Pancreas (tissue), 10 donors: Measurements from ENCODE around the gene GALE. TPM values are rescaled to one million over a fixed set of nuclear protein-coding genes. Genes with fewer than 3 reads are reported as not detected.

Experiments used
- ATAC-seq, 4 donors: fragments of 200-7000 bp; cut with Tn5 transposase; one replicate each; pipeline versions ENCODE4 v1.8.0 to v1.9.1; 2020; ENCODE audit warnings: mild to moderate bottlenecking in 4 of 4, moderate library complexity in 4 of 4
- DNase-seq, 6 donors: peaks; one replicate each; pipeline ENCODE4 v3.0.0-alpha.2; 2020
- FAIRE-seq: peaks from 2 replicates; lab custom pipeline; 2012; peaks lifted over from hg19 to GRCh38; lab: Jason Lieb, UNC
- H3K27ac ChIP-seq, 4 donors: fragments of 200-600 bp; sonication (generic); 1 replicate in 3 of 4; 2 replicates in 1 of 4; pipeline versions ENCODE4 v1.5.0 to v1.8.0; 2020
- H3K27me3 ChIP-seq, 4 donors: fragments of 200-600 bp; one replicate each; pipeline ENCODE4 v1.8.0; 2021
- H3K36me3 ChIP-seq, 3 donors: fragments of 200-600 bp; sonication (generic) in 1 of 3; one replicate each; pipeline versions ENCODE4 v1.5.0 to v1.8.0; 2020 to 2021
- H3K4me1 ChIP-seq, 3 donors: fragments of 200-600 bp; one replicate each; pipeline ENCODE4 v1.8.0; 2021
- H3K4me3 ChIP-seq, 4 donors: fragments of 200-600 bp; sonication (generic) in 2 of 4; one replicate each; pipeline versions ENCODE4 v1.5.0 to v1.8.0; 2020 to 2021
- H3K9me3 ChIP-seq, 4 donors: fragments of 200-600 bp; one replicate each; pipeline ENCODE4 v1.8.0; 2021
- CTCF ChIP-seq, 4 donors: fragments of 200-600 bp; sonication (generic) in 3 of 4; IDR thresholded peaks; one replicate each; pipeline versions ENCODE4 v1.5.0 to v1.8.0; 2021; ENCODE audit warnings: antibody characterized with exemption in 4 of 4
- WGBS, 2 donors: extraction: QIAGEN DNeasy Blood & Tissue Kit; methylation state at CpG; one replicate each; pipeline ENCODE4 v1.1.7; 2013; 5-methylcytosine and 5-hydroxymethylcytosine counted together
- intact Hi-C, 3 donors: fragments of 100-400 bp; cut with DNase I; formaldehyde crosslinking; loops; one replicate each; pipeline versions ENCODE4 v1.11.1 to v1.14.2; 2022
- polyA plus RNA-seq, 2 donors: library from polyadenylated mRNA; stranded (reverse); fragments of 200-250 nt; gene quantifications; one replicate each; pipeline ENCODE4 v1.2.3, GENCODE V29; 2013
- total RNA-seq, 6 donors: library from RNA; stranded (reverse); fragmentation: NEBNext Ultra II Directional in 4 of 6; extraction: Animal tissue kit (Norgen Biotek cat#: 25700) in 4 of 6; gene quantifications; one replicate each; pipeline versions ENCODE4 v1.2.1 to v1.2.4, GENCODE V29; 2021 to 2023
- donor health status: healthy with polysubstance abuse.
- donor health status: DM: no; HTN: no; CAD: no; lungs with moderate emphysema.
- donor health status: DM: no; HTN: no; CAD: no.
- donor health status: control.
- donor health status: control.
- donor health status: Bipolar disorder and iron deficiency.
- donor health status: DM: yes; HTN: yes; CAD: no.
- donor health status: DM: no; HTN: no; CAD: no.
- donor health status: DM: no; HTN: no; CAD: no.
- donor health status: DM: yes; HTN: yes; CAD: no.

Gene GALE
- total and polyA plus RNA-seq, 8 donors, result 5.6 to 34.6 (median 13.4) TPM

GRCh38 chr1:23748016-23748415 lies 52.5 kb downstream of the GALE start:
- H3K27ac ChIP-seq, result no peak overlapping the region
- DNase-seq, result no peak
- H3K4me3 ChIP-seq, result no peak overlapping the region
- H3K27me3 ChIP-seq, result no peaks in the 10 kb centered on the region
- intact Hi-C loops, result loop anchor here in 1 of 3 donors (10.0 kb wide), 1 partner anchor 53 kb away; the partner anchor contains the start of gene RPL11
- no peak for ATAC-seq
- no peak for TF ChIP-seq CTCF (IDR thresholded peaks at IDR 0.05)
- H3K4me1 ChIP-seq, result peaks cover 4 to 29% (median 8%) of the 10 kb centered on the region in 3 donors
- 36 to 39% methylated on average over 3 of the region's 3 CpGs for WGBS, 2 donors
- peaks cover 0 to 33% (median 27%) of the 10 kb centered on the region in 3 donors for H3K36me3 ChIP-seq
- no peak for FAIRE-seq
- no peaks in the 10 kb centered on the region for H3K9me3 ChIP-seq

Other genes with a start within 250 kb of the GALE start
- gene ID3, start 241.3 kb downstream of the GALE start, total RNA-seq, result 10 to 100 TPM; 16.6 to 54.0 (median 31.2) TPM
- gene ID3, start 241.3 kb downstream of the GALE start, polyA plus RNA-seq, result 10 to 100 TPM; 40.1 to 51.9 TPM
- 100 to 1,000 TPM; 511 to 819 (median 681) TPM for gene RPL11, start 108.9 kb downstream of the GALE start, total RNA-seq
- gene RPL11, start 108.9 kb downstream of the GALE start, polyA plus RNA-seq, result 1,000 to 10,000 TPM; 1,351 to 1,484 TPM
- gene ELOA, start 57.3 kb downstream of the GALE start, total RNA-seq, result 10 to 100 TPM; 23.5 to 33.9 (median 27.0) TPM
- 10 to 100 TPM; 10.6 to 13.8 TPM for gene ELOA, start 57.3 kb downstream of the GALE start, polyA plus RNA-seq
- gene PITHD1, start 22.3 kb downstream of the GALE start, total RNA-seq, result 10 to 100 TPM; 17.3 to 20.6 (median 18.9) TPM
- 10 to 100 TPM; 20.6 to 36.8 TPM for gene PITHD1, start 22.3 kb downstream of the GALE start, polyA plus RNA-seq
- 10 to 100 TPM; 13.6 to 31.3 (median 21.6) TPM for gene LYPLA2, start 9.6 kb downstream of the GALE start, total RNA-seq
- 10 to 100 TPM; 37.0 to 45.4 TPM for gene LYPLA2, start 9.6 kb downstream of the GALE start, polyA plus RNA-seq
- gene HMGCL, start 24.7 kb upstream of the GALE start, total RNA-seq, result 10 to 100 TPM; 16.2 to 26.0 (median 16.9) TPM
- gene HMGCL, start 24.7 kb upstream of the GALE start, polyA plus RNA-seq, result 10 to 100 TPM; 18.9 to 27.0 TPM
- gene FUCA1, start 67.5 kb upstream of the GALE start, total RNA-seq, result 10 to 100 TPM in 3 of 6 donors, 1 to 10 TPM in 3; 8.3 to 23.4 (median 13.3) TPM
- gene FUCA1, start 67.5 kb upstream of the GALE start, polyA plus RNA-seq, result 10 to 100 TPM; 14.0 to 27.8 TPM
- gene CNR2, start 112.6 kb upstream of the GALE start, total RNA-seq, result not detected
- gene CNR2, start 112.6 kb upstream of the GALE start, polyA plus RNA-seq, result not detected
- gene PNRC2, start 159.1 kb upstream of the GALE start, total RNA-seq, result 10 to 100 TPM; 24.3 to 57.4 (median 38.3) TPM
- gene PNRC2, start 159.1 kb upstream of the GALE start, polyA plus RNA-seq, result 10 to 100 TPM; 30.2 to 49.0 TPM
- 10 to 100 TPM; 25.5 to 54.9 (median 37.1) TPM for gene SRSF10, start 179.6 kb upstream of the GALE start, total RNA-seq
- 10 to 100 TPM; 42.8 to 78.8 TPM for gene SRSF10, start 179.6 kb upstream of the GALE start, polyA plus RNA-seq